WERI-Rb-1 (cell line): ENCODE data around the gene CARD14.

ENCODE experiments used
- DNase-seq: peaks from one replicate; pipeline ENCODE4 v3.0.0-alpha.2; 2020
- H3K27ac ChIP-seq: fragments of 250-450 bp; sonication (Bioruptor Pico); 2 replicates; pipeline ENCODE4 v1.5.1; 2020; ENCODE audit warnings: mild to moderate bottlenecking, moderate library complexity
- H3K27me3 ChIP-seq: fragments of 250-450 bp; sonication (Bioruptor Pico); 2 replicates; pipeline ENCODE4 v1.5.1; 2021; ENCODE audit warnings: mild to moderate bottlenecking, low read depth, moderate library complexity; ENCODE audit not compliant: insufficient read depth, severe bottlenecking
- H3K36me3 ChIP-seq: fragments of 250-450 bp; sonication (Bioruptor Pico); 2 replicates; pipeline ENCODE4 v1.5.1; 2020; ENCODE audit warnings: mild to moderate bottlenecking, moderate library complexity
- H3K4me3 ChIP-seq: 2 replicates; pipeline ENCODE4 v1.5.1; 2011; ENCODE audit warnings: low read depth, mild to moderate bottlenecking, control low read depth, low read length
- H3K9me3 ChIP-seq: fragments of 250-450 bp; sonication (Bioruptor Pico); 2 replicates; pipeline ENCODE4 v1.5.1; 2021; ENCODE audit warnings: mild to moderate bottlenecking, moderate library complexity; ENCODE audit not compliant: severe bottlenecking
- TF ChIP-seq, protein P1 (sequence below): IDR thresholded peaks from 2 replicates; pipeline ENCODE4 v1.5.1; 2011; ENCODE audit warnings: low read depth, mild to moderate bottlenecking, control low read depth, inconsistent platforms, low read length

The CARD14 gene

DNA sequence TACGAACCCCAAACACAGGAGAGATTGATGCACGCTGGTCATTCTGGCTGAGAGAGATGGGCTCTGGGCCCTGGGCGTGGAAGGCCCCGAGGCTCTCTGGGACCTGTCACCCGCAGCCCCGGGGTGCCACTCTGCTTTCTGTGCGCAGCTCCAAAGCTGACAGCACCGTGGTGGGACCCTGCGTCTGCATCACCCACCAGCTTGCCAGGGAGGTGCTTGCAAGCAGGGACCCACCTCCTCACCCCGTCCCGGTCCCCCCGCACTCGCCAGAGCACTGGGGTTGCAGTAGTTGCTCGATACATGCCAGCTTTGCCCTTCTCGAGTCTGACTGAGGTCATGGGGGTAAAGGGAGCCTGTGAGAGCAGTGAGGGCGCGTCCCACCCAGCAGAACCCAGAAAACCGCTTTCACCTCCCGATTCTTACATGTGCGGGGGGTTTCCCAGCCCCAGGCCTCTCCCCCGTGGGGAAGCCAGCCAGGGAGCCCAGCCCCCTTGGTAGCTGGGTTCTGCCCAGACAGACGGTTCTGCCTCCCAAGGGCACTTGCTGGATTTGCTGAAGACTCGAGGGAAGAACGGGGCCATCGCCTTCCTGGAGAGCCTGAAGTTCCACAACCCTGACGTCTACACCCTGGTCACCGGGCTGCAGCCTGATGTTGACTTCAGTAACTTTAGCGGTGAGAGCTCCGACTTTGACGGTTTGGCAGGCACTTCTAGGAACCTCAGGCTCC lies 12.5 kb downstream of the CARD14 start:
- Histone ChIP-seq H3K4me3 (no peak overlapping the region), H3K27ac (no peak overlapping the region), H3K36me3 (no peaks in the 10 kb centered on the region), H3K9me3 (no peaks in the 10 kb centered on the region), H3K27me3 (no peaks in the 10 kb centered on the region)
- no peak for DNase-seq
- TF ChIP-seq, protein P1, sequence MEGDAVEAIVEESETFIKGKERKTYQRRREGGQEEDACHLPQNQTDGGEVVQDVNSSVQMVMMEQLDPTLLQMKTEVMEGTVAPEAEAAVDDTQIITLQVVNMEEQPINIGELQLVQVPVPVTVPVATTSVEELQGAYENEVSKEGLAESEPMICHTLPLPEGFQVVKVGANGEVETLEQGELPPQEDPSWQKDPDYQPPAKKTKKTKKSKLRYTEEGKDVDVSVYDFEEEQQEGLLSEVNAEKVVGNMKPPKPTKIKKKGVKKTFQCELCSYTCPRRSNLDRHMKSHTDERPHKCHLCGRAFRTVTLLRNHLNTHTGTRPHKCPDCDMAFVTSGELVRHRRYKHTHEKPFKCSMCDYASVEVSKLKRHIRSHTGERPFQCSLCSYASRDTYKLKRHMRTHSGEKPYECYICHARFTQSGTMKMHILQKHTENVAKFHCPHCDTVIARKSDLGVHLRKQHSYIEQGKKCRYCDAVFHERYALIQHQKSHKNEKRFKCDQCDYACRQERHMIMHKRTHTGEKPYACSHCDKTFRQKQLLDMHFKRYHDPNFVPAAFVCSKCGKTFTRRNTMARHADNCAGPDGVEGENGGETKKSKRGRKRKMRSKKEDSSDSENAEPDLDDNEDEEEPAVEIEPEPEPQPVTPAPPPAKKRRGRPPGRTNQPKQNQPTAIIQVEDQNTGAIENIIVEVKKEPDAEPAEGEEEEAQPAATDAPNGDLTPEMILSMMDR, result no peak

GRCh38 chr17:80182845-80183223 lies 13.0 kb downstream of the CARD14 start:
- no peak overlapping the region for H3K27ac ChIP-seq
- H3K4me3 ChIP-seq, result no peak overlapping the region
- TF ChIP-seq, protein P1, result no peak
- H3K9me3 ChIP-seq, result no peaks in the 10 kb centered on the region
- H3K36me3 ChIP-seq, result no peaks in the 10 kb centered on the region
- DNase-seq, result no peak
- no peaks in the 10 kb centered on the region for H3K27me3 ChIP-seq

DNA sequence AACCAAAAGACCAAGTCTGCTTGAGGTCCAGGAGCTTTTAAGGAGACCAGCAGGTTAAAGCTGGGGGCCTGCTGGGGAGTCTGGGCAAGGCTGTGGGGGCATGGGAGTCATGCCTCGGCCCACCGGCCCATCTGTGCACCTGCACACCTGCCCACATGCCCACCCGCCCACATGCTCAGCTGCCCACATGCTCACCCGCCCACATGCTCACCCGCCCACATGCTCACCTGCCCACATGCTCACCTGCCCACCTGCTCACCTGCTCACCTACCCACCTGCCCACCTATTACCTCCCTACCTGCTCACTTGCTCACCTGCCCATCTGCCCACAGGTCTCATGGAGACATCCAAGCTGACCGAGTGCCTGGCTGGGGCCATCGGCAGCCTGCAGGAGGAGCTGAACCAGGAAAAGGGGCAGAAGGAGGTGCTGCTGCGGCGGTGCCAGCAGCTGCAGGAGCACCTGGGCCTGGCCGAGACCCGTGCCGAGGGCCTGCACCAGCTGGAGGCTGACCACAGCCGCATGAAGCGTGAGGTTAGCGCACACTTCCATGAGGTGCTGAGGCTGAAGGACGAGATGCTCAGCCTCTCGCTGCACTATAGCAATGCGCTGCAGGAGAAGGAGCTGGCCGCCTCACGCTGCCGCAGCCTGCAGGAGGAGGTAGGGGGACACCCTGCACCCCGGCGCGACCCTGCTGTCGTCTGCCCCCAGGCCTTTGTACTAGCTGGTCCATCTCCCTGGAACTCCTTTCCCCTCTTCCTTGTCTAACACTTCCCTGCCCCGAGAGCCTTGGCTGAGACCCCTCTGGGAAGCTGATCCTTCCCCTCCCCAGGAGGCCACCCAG lies 14.0 kb downstream of the CARD14 start:
- Histone ChIP-seq H3K9me3 (no peaks in the 10 kb centered on the region), H3K36me3 (no peaks in the 10 kb centered on the region), H3K4me3 (no peak overlapping the region), H3K27ac (no peak overlapping the region), H3K27me3 (no peaks in the 10 kb centered on the region)
- DNase-seq, result no peak
- TF ChIP-seq, protein P1, result no peak

- DNase-seq, result no peak
- Histone ChIP-seq H3K27ac (no peak overlapping the region), H3K36me3 (no peaks in the 10 kb centered on the region), H3K27me3 (no peaks in the 10 kb centered on the region), H3K9me3 (no peaks in the 10 kb centered on the region), H3K4me3 (no peak overlapping the region)
- TF ChIP-seq, protein P1, result no peak
Observed at GRCh38 chr17:80184423-80184714, 14.5 kb downstream of the CARD14 start.

DNA sequence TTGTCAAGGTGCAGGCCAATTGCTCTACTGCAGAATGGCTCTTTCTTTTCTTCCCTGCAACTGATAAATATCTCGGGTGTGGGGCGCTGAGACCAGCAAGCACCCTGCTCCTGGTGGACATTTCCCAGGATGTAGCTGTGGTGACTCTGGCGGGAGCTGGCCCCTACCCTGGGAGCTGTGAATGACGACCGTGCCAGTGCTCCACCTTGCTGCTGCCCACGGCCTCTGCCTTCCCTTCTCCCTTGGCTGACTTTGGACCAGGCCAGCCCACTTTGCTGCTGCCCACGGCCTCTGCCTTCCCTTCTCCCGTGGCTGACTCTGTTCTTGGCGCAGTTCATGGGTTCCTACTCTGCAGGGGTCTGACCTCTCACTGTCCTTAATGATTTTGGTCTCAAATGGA lies 16.1 kb downstream of the CARD14 start:
- Histone ChIP-seq H3K27me3 (no peaks in the 10 kb centered on the region), H3K27ac (no peak overlapping the region), H3K4me3 (no peak overlapping the region), H3K9me3 (no peaks in the 10 kb centered on the region), H3K36me3 (no peaks in the 10 kb centered on the region)
- DNase-seq, result no peak
- TF ChIP-seq, protein P1, result no peak
